ENCODE results near the gene PRXL2C. TPM values are rescaled to one million over a fixed set of nuclear protein-coding genes. Genes with fewer than 3 reads are reported as not detected.

Gene PRXL2C
- total and polyA plus RNA-seq, 2 donors (not counting 1 experiment from before 2014, with no cell fraction given): 10.9 to 16.1 TPM

DNA sequence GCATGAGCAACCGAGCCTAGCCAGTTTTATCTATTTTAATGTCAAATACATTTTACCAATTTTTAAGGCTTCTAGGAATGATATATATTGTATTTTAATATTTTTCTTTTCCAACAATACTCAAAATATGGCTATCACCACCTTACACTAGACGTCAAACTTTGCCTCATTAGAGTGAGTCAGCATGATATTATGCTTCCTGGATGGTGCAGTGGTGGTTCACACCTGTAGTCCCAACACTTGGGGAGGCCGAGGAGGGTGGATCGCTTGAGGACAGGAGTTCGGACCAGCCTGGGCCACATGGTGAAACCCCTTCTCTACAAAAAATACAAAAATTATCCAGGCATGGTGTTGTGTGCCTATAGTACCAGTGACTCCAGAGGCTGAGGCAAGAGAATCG is 28.2 kb downstream of the PRXL2C start:
- no peak overlapping the region for H3K4me3 Mint-ChIP-seq

DNA sequence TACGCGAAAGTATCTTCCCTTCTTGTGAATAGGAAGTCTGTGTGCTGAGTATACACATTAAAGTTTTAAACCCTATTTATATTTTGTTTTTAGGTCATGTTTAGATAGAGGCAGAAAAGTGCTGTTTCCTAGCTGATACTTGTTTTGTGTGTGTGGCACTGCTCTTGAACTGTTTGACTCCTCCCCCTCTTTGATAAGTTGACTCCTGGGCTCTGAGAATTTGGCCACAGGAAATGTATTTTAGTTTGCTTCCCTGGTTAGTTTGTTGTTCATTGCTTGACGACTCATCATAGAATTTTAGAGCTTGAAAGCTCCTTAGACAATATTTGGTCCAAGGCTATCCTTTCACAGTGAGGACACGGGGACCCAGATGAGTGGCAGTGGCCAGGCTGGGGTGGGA is 33.5 kb downstream of the PRXL2C start:
- Mint-ChIP-seq H3K27me3 (peaks cover 42% of the 10 kb centered on the region), H3K4me1 (peaks cover 7% of the 10 kb centered on the region), H3K9me3 (ENCODE audit: insufficient read depth) (no peaks in the 10 kb centered on the region), H3K4me3 (no peak overlapping the region), H3K27ac (no peak overlapping the region)
- H3K4me2 ChIP-seq (replicated peaks; ENCODE audit: low read depth, low read length, poor library complexity, severe bottlenecking): no peak overlapping the region
- no peaks in the 10 kb centered on the region for H4K20me1 ChIP-seq (ENCODE audit: control insufficient read depth, insufficient read depth, low read length, poor library complexity, severe bottlenecking)
- no peak overlapping the region for H2AFZ ChIP-seq (ENCODE audit: insufficient read depth, low read depth, low read length, poor library complexity, severe bottlenecking)
- ChIA-PET POLR2A (no interaction called here), CTCF (interaction anchor here (0.7 kb wide), 1 partner anchor 43 kb away, joined by 3 read pairs; no protein-coding TSS in a partner anchor)
- TF ChIP-seq, protein P1, sequence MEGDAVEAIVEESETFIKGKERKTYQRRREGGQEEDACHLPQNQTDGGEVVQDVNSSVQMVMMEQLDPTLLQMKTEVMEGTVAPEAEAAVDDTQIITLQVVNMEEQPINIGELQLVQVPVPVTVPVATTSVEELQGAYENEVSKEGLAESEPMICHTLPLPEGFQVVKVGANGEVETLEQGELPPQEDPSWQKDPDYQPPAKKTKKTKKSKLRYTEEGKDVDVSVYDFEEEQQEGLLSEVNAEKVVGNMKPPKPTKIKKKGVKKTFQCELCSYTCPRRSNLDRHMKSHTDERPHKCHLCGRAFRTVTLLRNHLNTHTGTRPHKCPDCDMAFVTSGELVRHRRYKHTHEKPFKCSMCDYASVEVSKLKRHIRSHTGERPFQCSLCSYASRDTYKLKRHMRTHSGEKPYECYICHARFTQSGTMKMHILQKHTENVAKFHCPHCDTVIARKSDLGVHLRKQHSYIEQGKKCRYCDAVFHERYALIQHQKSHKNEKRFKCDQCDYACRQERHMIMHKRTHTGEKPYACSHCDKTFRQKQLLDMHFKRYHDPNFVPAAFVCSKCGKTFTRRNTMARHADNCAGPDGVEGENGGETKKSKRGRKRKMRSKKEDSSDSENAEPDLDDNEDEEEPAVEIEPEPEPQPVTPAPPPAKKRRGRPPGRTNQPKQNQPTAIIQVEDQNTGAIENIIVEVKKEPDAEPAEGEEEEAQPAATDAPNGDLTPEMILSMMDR (IDR thresholded peaks at IDR 0.05): no peak
- TF ChIP-seq EZH2 (IDR thresholded peaks at IDR 0.05; ENCODE audit: borderline replicate concordance, insufficient read depth, low read depth, low read length, poor library complexity, severe bottlenecking): no peak
- H3K27me3 ChIP-seq (replicated peaks in 1 of 4; ENCODE audit: control extremely low read depth in 1 of 4, control insufficient read depth in 3 of 4, insufficient read depth in 4 of 4, low read length in 3 of 4): peaks cover 0 to 38% (median 25%) of the 10 kb centered on the region in 4 experiments
- peaks cover 11 to 14% of the 10 kb centered on the region in 2 donors for H3K4me1 ChIP-seq (ENCODE audit: control insufficient read depth in 2 of 2, insufficient read depth in 2 of 2, low read length in 2 of 2)
- DNase-seq (no peak), ATAC-seq (ENCODE audit: low read depth) (no peak)
- no peak overlapping the region for H3K27ac ChIP-seq (ENCODE audit: low read length in 2 of 2)
- WGBS (ENCODE audit: insufficient coverage): 58% methylated on average over 2 of the region's 4 CpGs
- H3K4me3 ChIP-seq (ENCODE audit: control extremely low read depth in 1 of 5, extremely low read depth in 1 of 5, insufficient read depth in 1 of 5, low read depth in 2 of 5, low read length in 4 of 5): no peak overlapping the region
- no peaks in the 10 kb centered on the region for H3K79me2 ChIP-seq (ENCODE audit: control insufficient read depth, insufficient read depth, low read length)
- intact Hi-C loops (cut with micrococcal nuclease): no loop called here
- H3K9me3 ChIP-seq (ENCODE audit: control extremely low read depth in 1 of 3, control insufficient read depth in 2 of 3, insufficient read depth in 1 of 3, low read length in 2 of 3): peaks cover 0 to 11% (median 0%) of the 10 kb centered on the region in 3 donors
- H3K9ac ChIP-seq (ENCODE audit: low read length): no peak overlapping the region
- H3K36me3 ChIP-seq (replicated peaks in 1 of 2; ENCODE audit: control extremely low read depth in 1 of 2, control insufficient read depth in 1 of 2, extremely low read depth in 1 of 2, insufficient read depth in 2 of 2, low read length in 1 of 2): no peaks in the 10 kb centered on the region

More for the DNA sequence above, 28.2 kb downstream of the PRXL2C start:
- peaks cover 17% of the 10 kb centered on the region for H3K27me3 Mint-ChIP-seq
- H3K27ac ChIP-seq (ENCODE audit: low read length in 2 of 2): no peak overlapping the region
- no peaks in the 10 kb centered on the region for H3K9me3 ChIP-seq (ENCODE audit: control extremely low read depth in 1 of 3, control insufficient read depth in 2 of 3, insufficient read depth in 1 of 3, low read length in 2 of 3)
- ChIA-PET POLR2A (no interaction called here), CTCF (no interaction called here)
- no peaks in the 10 kb centered on the region for H3K4me1 Mint-ChIP-seq
- H3K36me3 ChIP-seq (replicated peaks in 1 of 2; ENCODE audit: control extremely low read depth in 1 of 2, control insufficient read depth in 1 of 2, extremely low read depth in 1 of 2, insufficient read depth in 2 of 2, low read length in 1 of 2): no peaks in the 10 kb centered on the region
- WGBS (ENCODE audit: insufficient coverage): no CpG with 5 or more reads among the region's 6 CpGs
- peaks cover 0 to 6% (median 1%) of the 10 kb centered on the region in 4 experiments for H3K27me3 ChIP-seq (replicated peaks in 1 of 4; ENCODE audit: control extremely low read depth in 1 of 4, control insufficient read depth in 3 of 4, insufficient read depth in 4 of 4, low read length in 3 of 4)
- intact Hi-C loops (cut with micrococcal nuclease): no loop called here
- no peak overlapping the region for H2AFZ ChIP-seq (ENCODE audit: insufficient read depth, low read depth, low read length, poor library complexity, severe bottlenecking)
- H3K4me1 ChIP-seq (ENCODE audit: control insufficient read depth in 2 of 2, insufficient read depth in 2 of 2, low read length in 2 of 2): no peaks in the 10 kb centered on the region
- no peaks in the 10 kb centered on the region for H4K20me1 ChIP-seq (ENCODE audit: control insufficient read depth, insufficient read depth, low read length, poor library complexity, severe bottlenecking)
- no peaks in the 10 kb centered on the region for H3K9me3 Mint-ChIP-seq (ENCODE audit: insufficient read depth)
- H3K4me2 ChIP-seq (replicated peaks; ENCODE audit: low read depth, low read length, poor library complexity, severe bottlenecking): no peak overlapping the region
- no peaks in the 10 kb centered on the region for H3K79me2 ChIP-seq (ENCODE audit: control insufficient read depth, insufficient read depth, low read length)
- TF ChIP-seq, protein P1 (IDR thresholded peaks at IDR 0.05): no peak
- no peak for TF ChIP-seq EZH2 (IDR thresholded peaks at IDR 0.05; ENCODE audit: borderline replicate concordance, insufficient read depth, low read depth, low read length, poor library complexity, severe bottlenecking)
- H3K27ac Mint-ChIP-seq: no peak overlapping the region
- ATAC-seq (ENCODE audit: low read depth) (no peak), DNase-seq (no peak)
- H3K9ac ChIP-seq (ENCODE audit: low read length): no peak overlapping the region
- H3K4me3 ChIP-seq (ENCODE audit: control extremely low read depth in 1 of 5, extremely low read depth in 1 of 5, insufficient read depth in 1 of 5, low read depth in 2 of 5, low read length in 4 of 5): no peak overlapping the region

Data from B cell (primary cell).